Esophagus mucosa (tissue), 1 donor: ENCODE data around the gene CGNL1. TPM values are rescaled to one million over a fixed set of nuclear protein-coding genes. Genes with fewer than 3 reads are reported as not detected.

ENCODE experiments used
- ATAC-seq: fragments of 200-7000 bp; cut with Tn5 transposase; one replicate; pipeline ENCODE4 v1.9.1; 2020
- total RNA-seq: library from RNA; stranded (reverse); gene quantifications from one replicate; pipeline ENCODE4 v1.2.4, GENCODE V29; 2023
- donor health status: DM: yes; HTN: yes; CAD: no.

CGNL1 gene
- total RNA-seq, 1 donor from 2014 or later = 9.0 TPM

GRCh38 chr15:57388464-57388863, 12.2 kb downstream of the CGNL1 start:
- no peak for ATAC-seq

- ATAC-seq = no peak
Measured at GRCh38 chr15:57389991-57390390, 13.7 kb downstream of the CGNL1 start.

- no peak for ATAC-seq
Measured at GRCh38 chr15:57390583-57390982, 14.3 kb downstream of the CGNL1 start.

- ATAC-seq = no peak
Measured at GRCh38 chr15:57391537-57391936, 15.2 kb downstream of the CGNL1 start.

- no peak for ATAC-seq
Measured at GRCh38 chr15:57393061-57393460, 16.8 kb downstream of the CGNL1 start.

GRCh38 chr15:57395292-57395691, 19.0 kb downstream of the CGNL1 start:
- ATAC-seq = peak; percentile 92

- ATAC-seq = no peak
Measured at GRCh38 chr15:57398336-57398735, 22.0 kb downstream of the CGNL1 start.

- no peak for ATAC-seq
Measured at GRCh38 chr15:57401546-57401945, 25.2 kb downstream of the CGNL1 start.

GRCh38 chr15:57403017-57403416, 26.7 kb downstream of the CGNL1 start:
- no peak for ATAC-seq

GRCh38 chr15:57403566-57404325, 27.4 kb downstream of the CGNL1 start:
- no peak for ATAC-seq

- no peak for ATAC-seq
Measured at GRCh38 chr15:57405133-57405532, 28.8 kb downstream of the CGNL1 start.

GRCh38 chr15:57406062-57406772, 29.9 kb downstream of the CGNL1 start:
- no peak for ATAC-seq

- no peak for ATAC-seq
Measured at GRCh38 chr15:57410373-57410772, 34.1 kb downstream of the CGNL1 start.

GRCh38 chr15:57411945-57412768, 35.9 kb downstream of the CGNL1 start:
- no peak for ATAC-seq

- ATAC-seq = no peak
Measured at GRCh38 chr15:57415602-57416001, 39.3 kb downstream of the CGNL1 start.

GRCh38 chr15:57418635-57419034, 42.3 kb downstream of the CGNL1 start:
- ATAC-seq = no peak

GRCh38 chr15:57419335-57419734, 43.0 kb downstream of the CGNL1 start:
- ATAC-seq = no peak

GRCh38 chr15:57421110-57421509, 44.8 kb downstream of the CGNL1 start:
- ATAC-seq = no peak

- ATAC-seq = no peak
Measured at GRCh38 chr15:57421551-57421950, 45.2 kb downstream of the CGNL1 start.

- no peak for ATAC-seq
Measured at GRCh38 chr15:57422113-57422754, 45.9 kb downstream of the CGNL1 start.

- ATAC-seq = no peak
Measured at GRCh38 chr15:57423599-57424140, 47.4 kb downstream of the CGNL1 start.

GRCh38 chr15:57424628-57425405, 48.5 kb downstream of the CGNL1 start:
- ATAC-seq = no peak
